GM19372 (cell line): ENCODE results near the gene ZBTB7A.

Experiments
- ATAC-seq: cut with Tn5 transposase; IDR thresholded peaks from one replicate; pipeline ENCODE4 v1.9.1; 2021; ENCODE audit warnings: mild to moderate bottlenecking, low read depth, moderate library complexity; ENCODE audit not compliant: unreplicated experiment

ZBTB7A gene

GRCh38 chr19:4038661-4039423 is 27.9 kb downstream of the ZBTB7A start:
- no peak for ATAC-seq

DNA sequence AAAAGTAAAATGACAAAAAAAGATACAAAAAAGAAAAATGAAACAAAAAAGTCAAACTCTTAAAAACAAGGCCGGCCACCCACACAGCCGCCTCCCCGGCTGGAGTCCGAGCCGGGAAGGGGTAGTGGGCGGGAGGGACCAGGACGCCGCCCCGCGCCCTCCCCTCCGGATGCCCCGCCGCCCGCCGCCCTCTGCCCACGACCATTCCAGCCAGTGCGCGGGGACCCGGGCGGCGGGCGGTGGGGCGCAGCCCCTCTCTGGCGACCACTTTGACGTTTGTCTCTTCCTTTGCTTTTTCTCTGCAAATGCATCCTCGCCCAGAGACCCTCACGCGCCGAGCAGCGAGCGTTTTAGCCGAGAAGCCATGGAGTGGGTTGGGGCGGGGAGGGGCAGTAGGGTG is 28.6 kb downstream of the ZBTB7A start:
- no peak for ATAC-seq

- ATAC-seq = no peak
Observed at GRCh38 chr19:4037301-4037949, 29.3 kb downstream of the ZBTB7A start.

GRCh38 chr19:4036576-4037300 is 30.0 kb downstream of the ZBTB7A start:
- no peak for ATAC-seq

DNA sequence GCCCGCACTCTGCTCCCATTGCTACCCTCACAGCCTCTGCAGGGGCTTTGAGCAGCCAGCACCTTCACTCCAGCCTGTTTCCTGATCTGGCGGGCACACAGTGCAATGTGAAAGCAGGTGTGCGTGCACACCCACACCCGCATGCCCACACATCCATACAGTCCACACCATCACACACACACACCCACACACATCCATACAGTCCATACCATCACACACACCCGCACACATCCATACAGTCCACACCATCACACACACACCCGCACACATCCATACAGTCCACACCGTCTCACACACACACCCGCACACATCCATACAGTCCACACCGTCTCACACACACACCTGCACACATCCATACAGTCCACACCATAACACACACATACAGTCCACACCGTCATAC is 31.1 kb downstream of the ZBTB7A start:
- ATAC-seq = no peak

- no peak for ATAC-seq
Observed at GRCh38 chr19:4035018-4035566, 31.6 kb downstream of the ZBTB7A start.

DNA sequence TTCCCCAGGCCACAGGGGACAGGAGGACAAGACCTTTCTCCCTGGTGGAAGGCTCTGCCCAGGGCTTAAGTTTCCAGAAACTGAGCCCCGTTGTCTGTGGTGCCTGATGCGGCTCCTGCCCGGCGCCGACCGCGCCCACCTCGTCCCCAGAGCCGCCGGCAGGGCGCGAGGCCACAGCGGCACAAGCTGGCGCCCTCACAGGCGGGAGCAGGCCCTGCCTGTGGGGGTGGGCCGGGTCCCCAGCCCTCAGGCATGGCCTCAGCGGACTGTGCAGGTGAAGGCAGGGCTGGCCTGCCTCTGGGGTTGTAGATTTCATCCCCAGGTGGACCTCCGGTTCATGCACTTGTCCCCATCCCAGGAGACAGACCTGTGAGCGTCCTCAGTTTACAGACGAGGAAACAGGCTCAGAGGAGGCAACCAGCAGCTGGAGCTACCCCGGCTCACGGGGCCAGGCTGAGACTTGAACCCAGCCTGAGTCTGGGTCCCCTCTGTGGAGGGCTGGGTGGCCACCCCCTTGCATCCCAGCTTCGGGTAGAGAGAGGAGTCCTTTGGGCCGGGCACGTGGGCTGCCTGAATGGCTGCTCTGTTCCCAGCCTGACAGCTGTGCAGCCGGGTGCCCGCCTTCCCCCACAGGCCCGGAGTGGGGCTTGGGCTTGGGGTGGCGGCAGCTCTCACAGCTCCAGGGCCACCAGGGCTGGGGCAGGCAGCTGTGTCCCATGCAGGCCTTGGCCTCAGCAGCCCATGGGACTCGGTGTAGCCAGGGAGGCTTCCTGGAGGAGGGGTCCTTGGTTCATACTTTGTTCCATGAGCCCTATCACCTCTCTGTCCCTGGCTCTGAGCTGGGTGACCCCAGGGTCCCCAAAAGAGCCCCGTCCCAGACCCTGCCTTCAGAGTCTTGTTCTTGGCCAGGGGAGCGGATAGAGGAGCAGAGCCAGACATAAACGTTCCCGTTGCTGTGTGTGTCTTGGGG is 32.4 kb downstream of the ZBTB7A start:
- ATAC-seq = no peak

- no peak for ATAC-seq
Observed at GRCh38 chr19:4033028-4033956, 33.4 kb downstream of the ZBTB7A start.

DNA sequence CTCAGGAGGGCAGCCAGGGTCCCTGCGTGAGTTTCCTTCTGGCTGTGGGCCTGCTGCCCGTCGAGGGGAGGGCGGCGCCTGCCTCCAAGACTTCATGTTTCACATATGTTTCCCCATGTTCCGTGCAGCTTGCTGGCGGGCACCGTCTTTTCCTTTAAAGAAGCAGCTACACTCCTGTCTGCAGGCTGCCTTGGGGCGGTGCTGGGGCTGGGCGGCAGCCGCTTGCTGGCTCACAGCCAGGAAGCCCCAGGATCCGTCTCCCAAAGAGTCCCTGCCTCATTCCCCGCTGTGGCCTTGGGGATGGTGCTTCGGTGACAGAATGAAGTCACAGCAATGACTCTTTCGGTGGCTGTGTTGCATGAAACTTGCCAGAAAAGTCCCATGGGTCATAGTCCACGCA is 34.3 kb downstream of the ZBTB7A start:
- no peak for ATAC-seq

GRCh38 chr19:4031420-4031819 is 35.3 kb downstream of the ZBTB7A start:
- ATAC-seq = no peak

- ATAC-seq = no peak
Observed at GRCh38 chr19:4030981-4031380, 35.7 kb downstream of the ZBTB7A start.

GRCh38 chr19:4030552-4030951 is 36.1 kb downstream of the ZBTB7A start:
- no peak for ATAC-seq

DNA sequence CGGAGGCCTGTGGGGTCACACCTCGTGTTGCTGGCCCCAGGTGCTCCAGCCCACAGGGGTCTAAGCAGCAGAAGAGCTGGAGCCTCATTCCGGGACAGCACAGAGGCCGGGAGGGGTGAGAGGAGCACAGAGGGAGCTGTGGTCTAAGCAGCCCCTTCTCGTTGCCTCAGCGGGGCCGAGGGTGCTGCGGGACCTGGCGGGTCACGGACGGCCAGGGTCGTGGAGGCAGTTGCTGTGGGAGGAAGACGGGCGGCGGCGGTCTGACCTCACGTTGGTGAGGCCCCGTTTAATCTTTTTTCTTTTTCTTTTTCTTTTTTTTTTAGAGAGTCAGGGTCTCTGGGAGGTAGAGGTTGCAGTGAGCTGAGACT is 37.5 kb downstream of the ZBTB7A start:
- no peak for ATAC-seq

DNA sequence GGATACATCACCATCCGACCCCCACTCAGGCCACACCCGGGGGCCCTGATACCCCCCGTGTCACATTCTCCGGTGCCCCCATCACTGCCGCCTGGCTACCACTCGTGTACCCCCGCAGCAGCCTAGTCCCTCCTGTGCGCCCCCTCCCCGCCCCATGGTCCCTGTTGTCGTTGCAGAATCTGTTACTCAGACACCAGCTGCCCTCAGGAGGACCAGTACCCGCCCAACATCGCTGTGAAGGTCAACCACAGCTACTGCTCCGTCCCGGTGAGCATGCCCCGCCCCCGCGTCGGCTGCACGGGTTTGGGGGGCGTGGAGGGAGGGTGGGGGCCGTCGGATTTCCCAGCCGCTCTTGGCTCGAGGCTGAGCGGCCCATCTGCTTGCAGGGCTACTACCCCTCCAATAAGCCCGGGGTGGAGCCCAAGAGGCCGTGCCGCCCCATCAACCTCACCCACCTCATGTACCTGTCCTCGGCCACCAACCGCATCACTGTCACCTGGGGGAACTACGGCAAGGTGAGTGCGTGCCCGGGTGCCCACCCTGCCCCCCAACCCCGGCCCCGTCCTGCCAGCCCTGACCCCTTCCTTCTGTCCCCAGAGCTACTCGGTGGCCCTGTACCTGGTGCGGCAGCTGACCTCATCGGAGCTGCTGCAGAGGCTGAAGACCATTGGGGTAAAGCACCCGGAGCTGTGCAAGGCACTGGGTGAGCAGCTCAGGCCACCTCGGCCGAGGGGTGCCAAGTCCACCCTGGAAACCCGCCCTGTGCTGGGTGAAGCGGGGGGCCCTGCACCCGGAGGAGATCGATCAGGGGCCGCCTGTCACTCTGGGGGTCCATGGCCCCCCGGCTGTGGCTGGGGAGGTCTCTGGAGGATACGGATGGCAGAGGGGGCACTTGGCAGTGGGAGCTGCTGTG is 38.1 kb downstream of the ZBTB7A start:
- no peak for ATAC-seq

DNA sequence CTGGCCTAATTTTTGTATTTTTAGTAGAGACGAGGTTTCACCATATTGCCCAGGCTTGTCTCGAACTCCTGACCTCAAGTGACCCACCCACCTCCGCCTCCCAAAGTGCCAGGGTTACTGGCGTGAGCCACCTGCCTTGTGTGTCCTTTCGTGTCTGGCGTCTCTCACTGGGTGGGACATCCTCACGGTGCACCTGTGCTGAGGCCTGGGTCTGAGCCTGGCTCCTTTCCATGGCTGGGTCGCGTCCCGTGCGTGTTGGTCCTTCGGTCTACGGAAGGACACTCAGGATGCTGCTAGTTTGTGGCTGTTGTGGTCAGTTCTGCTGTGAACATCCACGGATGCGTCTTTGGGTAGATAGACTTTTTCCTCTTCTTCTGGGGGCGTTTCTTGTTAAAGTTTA is 39.6 kb downstream of the ZBTB7A start:
- ATAC-seq = no peak

GRCh38 chr19:4025317-4025716 is 41.4 kb downstream of the ZBTB7A start:
- no peak for ATAC-seq

GRCh38 chr19:4023600-4024398 is 42.9 kb downstream of the ZBTB7A start:
- ATAC-seq = no peak
